Stimulated activated CD8-positive, alpha-beta memory T cell treated with anti-CD3 and anti-CD28 coated beads, Interleukin-12 subunit alpha, Interleukin-12 subunit beta, amount 100 ng/mL, for 4 hours (primary cell): ENCODE data around the gene LONRF2.
"Not testable (repeated sequence)": the region's sequence is repeated elsewhere in the genome, so short reads cannot be mapped to it uniquely, and the experiment has no call there.

Experiments
- DNase-seq: peaks from one replicate; pipeline ENCODE4 v3.0.0-alpha.2; 2020; ENCODE audit warnings: low read depth

The LONRF2 gene

GRCh38 chr2:100253786-100254185 lies 68.5 kb downstream of the LONRF2 start:
- DNase-seq: no peak

DNA sequence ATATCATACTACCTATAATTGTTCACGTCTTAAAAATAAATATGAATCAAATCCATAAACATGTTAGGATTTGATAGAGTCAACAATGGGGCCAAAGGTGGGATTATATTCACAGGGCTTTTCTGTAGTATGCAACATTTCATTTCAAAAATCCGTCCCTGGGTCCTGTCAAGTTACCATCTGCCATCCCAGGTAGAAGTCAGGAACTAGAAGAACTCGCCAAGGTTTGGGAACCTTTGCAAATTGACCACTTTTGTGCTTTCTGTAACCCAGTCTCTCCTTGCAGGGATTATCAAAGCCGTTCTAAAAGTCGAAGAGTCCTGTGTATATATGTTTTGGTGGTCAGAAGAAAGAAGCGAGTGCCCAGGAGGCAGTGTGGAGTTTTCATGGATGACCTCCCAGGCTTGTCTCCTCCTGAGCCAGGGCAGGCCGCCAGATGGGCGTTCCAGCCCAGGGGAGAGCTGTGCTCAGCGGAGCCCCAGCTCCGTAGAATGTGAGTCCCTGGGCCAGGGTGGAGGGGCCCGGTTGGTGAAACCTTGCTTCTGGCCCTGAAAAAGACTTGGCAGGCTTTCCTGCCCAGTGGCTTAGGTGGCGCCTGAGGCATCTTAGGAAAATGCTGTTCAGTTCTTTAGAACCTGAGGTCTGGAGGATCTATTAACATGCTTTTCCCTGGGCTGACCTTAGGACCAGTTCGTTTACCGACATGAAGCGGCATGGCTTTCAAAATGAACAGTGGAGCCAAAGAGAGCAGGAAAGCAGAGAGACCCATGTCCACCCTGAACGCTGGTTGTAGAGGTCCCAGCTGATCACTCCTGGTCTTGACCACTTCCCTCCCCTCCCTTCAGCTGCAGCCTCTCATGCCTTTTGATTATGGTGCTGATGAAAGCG lies 69.2 kb downstream of the LONRF2 start:
- DNase-seq: no peak

GRCh38 chr2:100250645-100251044 lies 71.7 kb downstream of the LONRF2 start:
- no peak for DNase-seq

DNA sequence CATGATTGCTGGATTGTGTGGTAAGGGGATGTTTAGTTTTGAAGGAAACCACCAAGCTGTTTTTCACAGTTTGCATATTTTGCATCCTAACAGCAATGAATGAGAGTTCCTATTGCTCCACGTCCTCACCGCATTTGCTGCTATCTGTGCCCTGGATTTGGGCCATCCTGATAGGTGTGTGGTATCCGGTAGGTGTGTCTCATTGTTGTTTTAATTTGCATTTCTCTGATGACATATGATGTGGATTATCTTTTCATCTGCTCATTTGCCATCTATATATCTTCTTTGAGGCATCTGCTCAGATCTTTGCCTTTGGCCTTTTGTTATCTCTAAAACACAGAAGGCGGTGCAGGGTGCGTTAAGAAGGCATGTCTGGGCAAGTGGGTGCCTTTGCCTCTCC lies 73.3 kb downstream of the LONRF2 start:
- DNase-seq: no peak

DNA sequence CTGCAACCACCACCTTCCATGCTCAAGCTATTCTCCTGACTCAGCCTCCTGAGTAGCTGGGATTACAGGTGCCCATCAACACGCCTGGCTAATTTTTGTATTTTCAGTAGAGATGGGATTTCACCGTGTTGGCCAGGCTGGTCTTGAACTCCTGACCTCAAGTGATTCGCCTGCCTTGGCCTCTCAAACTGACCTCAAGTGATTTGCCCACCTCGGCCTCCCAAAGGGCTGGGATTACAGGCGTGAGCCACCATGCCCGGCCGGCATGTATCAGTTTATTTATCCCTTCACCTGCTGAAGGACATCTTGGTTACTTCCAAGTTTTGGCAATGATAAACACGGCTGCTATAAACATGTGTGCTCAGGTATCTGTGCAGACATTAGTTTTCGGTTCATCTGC lies 73.7 kb downstream of the LONRF2 start:
- DNase-seq: not testable (repeated sequence)

DNA sequence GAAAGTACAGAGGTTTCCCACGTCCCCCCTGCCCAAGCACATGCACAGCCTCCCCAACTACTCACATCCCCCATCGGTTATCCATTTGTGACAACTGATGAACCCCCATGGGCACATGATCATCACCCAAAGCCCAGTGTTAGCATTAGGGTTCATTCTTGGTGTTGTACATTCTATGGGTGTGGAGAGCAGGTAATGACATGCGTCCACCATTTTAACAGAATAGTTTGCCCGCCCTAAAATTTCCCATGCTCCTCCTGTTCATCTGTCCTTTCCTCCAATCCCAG lies 74.3 kb downstream of the LONRF2 start:
- DNase-seq: no peak

DNA sequence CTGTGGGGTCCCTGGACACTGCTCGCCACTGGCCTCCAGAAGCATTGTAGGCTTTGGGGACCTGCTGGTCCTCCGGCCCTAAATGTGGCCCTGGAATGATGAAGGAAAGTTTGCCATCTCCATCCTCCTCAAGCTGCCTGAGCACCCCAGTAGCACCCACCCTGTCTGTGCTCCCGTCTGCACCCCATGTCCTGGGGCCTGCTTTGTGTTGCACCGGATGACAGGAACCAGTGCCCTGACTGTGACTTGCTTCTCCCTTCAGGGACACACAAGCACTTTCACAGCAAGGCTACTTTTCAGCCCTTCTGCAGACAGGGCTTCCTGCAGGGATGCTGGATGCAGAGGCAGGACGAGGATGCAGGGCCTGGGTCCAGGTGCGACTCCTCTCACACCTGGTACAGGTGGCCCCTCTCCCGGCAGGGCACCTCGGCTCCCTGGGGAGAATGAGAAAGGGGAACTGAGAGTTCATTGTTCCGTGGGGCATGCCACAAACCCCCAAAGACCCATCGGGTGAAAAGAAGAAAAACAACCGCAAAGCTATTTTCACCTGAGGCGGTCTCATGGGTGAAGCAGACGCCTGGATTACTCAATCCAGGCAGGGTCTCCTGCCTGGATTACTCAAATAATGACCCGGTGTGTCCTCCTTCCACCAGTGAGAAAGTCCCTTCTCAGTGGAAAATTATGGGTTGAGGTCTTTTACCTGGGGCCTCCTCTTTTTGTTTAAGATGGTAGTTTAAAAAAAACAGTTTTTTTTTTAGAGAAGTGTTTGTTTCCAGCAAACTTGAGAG lies 74.9 kb downstream of the LONRF2 start:
- no peak for DNase-seq

DNA sequence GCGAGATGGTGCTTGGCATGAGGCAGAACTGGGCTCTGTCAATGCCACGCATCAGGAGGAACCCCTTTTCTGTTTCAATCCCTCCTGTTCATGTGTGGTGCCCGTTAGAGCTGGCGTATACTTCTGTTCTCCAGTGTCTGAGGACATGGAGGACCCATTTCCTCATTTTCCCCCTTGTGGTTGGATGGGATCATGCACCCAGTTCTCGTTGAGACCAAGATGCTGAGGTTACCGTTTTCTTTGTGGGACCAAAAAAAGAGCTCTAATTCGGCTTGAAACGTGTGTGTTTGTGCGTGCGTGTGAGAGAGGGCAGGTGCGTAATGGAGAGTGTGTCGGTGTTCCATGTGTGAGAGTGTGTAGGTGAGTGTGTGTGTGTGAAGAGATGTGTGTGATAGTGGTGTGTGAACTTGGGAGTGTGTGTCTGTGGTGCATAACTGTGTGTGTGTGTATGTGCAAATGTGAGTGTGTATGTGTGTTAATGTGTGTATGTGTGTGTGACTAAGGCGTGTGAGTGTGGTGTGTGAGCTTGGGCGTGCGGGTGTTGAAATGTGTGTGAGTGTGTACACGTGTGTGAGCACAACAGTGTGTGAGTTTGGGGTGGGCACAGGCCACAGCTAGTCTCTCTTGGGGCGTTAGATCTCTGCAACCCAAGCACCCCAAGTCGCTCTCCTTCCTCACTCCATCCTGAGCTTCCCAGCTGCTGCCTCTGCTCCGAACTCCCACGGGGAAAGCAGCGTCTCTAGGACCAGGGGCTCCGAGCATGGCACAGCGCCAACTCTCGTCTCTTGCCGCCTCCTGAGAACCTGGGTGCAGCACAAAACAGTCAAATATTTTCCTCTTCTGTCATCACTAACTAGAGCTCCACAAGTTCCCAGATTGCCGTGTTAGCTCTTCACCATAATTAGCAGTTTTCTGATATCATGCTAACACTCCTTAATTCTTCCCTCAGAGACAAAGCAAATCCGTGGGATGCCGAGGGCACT lies 75.8 kb downstream of the LONRF2 start:
- DNase-seq: no peak

GRCh38 chr2:100245681-100246080 lies 76.6 kb downstream of the LONRF2 start:
- DNase-seq: no peak

DNA sequence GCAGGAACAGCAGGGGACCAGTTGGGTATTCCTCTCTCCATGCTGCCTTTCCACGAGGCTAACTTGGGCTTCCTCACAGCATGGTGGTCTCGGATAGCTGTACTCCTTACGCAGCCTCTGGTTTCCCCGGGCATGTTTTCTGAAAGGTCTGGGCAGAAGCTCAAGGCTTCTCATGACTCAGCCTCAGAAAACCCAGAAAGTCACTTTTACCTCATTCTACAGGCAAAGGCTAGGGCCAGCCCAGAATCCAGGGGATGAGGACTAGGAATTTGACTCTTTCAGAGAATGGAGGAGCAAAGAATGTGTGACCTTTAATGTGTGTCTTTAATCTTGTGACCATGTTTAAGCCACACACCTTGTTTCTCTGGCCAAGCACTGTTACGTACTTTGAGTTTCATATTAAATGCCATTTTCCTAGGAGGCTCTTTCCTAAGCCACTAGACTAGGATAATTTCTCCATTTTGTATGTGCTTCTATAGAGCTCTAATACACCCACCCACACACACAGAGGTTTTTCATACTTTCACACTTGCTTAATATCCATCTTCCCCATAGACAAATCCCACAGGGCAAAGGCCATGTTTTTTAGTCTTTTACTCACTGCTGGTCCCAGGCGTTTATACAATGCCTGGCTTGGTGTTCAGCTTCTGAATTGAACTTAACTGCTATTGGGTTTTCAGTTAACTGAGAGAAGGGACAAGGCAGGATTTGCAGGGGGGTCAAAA lies 77.3 kb downstream of the LONRF2 start:
- no peak for DNase-seq

DNA sequence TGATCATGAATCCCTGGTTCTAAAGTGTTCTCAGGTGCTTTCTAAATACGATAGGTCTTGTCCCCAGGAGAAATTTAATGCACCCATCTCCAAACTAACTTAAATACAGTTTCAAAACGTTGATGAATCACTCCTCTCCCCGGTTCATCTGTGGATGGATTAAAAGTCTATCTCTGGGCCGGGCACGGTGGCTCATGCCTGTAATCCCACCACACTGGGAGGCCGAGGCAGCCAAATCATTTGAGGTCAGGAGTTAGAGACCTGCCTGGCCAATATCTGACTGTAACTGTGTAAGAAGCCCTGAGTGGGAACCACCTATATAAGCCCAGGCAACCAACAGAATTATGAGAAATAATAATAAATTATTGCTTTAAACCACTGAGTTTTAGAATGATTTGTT lies 78.7 kb downstream of the LONRF2 start:
- no peak for DNase-seq

DNA sequence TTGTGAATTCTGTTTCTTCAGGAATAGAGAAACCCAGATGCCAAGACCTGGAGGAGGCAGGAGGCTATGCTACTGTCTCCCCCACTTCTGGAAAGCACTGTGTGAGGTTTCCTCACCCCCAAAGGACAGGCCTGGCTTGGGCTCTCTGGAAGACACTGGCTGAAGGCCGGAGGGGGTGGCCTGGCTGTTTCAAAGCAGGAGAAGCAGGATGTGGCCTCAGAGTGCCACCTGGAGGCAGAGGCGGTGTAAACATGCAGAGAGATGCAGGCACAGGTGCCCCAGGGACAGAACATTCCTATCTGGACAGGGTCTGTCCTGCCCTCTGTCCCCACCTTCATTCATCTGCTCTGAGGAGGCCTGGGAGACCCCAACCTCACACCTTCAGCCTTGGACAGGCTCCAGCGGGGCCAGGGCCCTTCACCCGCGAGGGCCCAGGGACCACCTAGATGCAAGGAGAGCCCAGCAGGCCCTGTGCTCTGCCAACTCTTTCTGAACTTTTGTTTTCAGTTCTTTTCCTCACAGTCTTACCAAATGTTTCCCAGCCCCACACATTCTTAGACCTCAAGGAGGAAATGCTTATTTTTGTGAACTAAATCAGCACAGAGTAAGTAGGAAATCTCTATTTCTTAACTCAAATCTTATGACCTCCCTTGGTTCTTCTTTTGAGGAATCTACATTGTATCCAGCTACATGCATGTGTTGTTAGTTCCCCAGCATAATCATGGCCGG lies 79.2 kb downstream of the LONRF2 start:
- no peak for DNase-seq

GRCh38 chr2:100242476-100242875 lies 79.8 kb downstream of the LONRF2 start:
- DNase-seq: no peak

DNA sequence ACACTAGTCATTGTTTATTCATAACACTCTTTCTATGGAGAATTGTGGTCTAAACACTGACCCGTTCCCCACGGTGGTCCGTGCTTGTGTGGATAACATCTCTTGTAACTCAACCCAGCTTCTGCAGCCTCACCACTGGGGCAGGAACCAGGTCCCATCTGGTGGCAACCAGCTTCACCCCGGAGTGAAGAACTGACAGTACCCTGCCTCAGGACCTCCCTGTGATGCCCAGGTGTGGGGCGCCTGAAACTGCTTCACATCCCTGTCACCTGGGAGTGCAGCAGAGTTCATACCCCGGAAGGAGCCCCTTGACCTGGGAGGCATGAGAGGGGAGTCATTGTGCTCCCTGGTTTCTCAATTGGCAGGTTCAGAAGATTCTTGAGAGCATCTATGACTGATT lies 81.1 kb downstream of the LONRF2 start:
- DNase-seq: no peak

DNA sequence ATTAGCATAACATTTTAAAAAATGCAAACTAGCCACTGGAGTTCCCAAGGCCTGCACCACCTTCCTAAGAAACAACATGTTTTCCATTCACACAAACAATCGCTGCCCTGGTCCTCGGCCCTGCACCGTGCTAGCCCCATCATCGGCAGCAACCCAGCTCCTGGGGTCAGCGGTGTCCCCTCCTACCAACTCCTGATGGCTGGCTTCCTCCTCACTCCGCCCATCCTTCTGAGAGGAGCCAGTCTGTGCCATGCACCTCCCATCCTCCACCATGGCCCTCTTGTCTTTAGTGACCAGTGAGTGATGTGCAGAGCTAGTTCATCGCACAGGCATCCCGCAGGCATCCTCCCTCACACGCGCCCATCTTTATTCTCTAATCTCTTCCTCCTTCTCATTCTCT lies 81.9 kb downstream of the LONRF2 start:
- no peak for DNase-seq

DNA sequence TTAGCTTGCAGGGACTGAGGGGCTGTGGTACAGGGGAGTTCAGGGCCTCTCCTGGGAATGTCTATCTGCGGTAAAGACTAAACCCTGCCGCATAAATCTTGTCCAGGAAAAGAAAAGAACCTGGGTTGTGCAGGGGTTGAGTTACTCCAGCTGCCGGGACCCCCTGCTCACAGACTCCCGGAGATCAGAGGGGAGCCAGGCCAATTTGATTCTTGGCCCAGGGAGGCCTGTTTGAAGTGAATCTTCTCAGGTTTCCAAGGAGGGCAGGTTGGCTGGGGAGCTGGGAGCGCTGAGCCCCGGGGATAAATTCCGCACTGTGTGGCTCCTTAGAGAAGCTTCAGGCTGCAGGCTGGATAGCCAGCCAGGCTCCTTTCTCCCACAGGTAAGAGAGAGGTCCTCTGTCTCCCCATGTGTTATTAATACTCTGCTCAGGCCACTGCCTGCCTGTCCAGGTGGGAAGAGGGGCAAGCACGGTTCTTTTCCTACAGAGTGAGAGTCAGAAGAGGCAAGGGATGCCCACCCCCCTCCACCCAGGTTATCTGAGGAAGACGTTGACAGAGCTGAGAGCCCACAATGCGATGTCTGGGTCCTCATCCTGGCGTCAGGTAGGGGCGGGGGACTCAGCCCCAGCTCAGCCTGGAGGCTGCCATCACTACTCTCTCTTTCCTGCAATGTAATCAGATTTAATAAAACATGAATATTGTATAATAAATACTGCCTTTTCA lies 82.7 kb downstream of the LONRF2 start:
- no peak for DNase-seq

- no peak for DNase-seq
These were observed 83.8 kb downstream of the LONRF2 start for GRCh38 chr2:100238471-100238870.

- DNase-seq: no peak
These were observed 84.5 kb downstream of the LONRF2 start for GRCh38 chr2:100237770-100238169.

DNA sequence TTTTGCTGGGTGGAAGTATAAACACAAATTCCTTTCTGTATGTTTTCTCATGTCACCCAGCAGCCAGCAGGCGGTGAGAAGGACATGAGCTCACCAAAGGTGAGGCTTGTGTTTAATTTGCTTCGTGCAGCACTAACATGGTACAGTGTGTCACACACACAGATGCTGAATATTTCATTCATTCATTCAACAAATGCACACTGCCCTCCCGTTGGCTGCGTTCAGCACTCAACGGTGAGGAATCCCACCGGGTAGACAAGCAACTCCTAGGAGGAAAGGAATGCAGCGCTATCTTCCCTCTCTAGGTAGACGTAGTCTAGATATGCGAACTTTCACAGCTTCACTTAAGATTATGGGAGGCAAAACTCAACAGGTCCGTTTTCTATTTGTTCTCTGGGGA lies 85.1 kb downstream of the LONRF2 start:
- no peak for DNase-seq

GRCh38 chr2:100236166-100236565 lies 86.1 kb downstream of the LONRF2 start:
- no peak for DNase-seq
